CD14-positive monocyte (primary cell): ENCODE measurements around the gene CDCP2. TPM values are rescaled to one million over a fixed set of nuclear protein-coding genes. Genes with fewer than 3 reads are reported as not detected.
"Not testable (repeated sequence)": the region's sequence is repeated elsewhere in the genome, so short reads cannot be mapped to it uniquely, and the experiment has no call there.

Experiments
- DNase-seq, 3 donors: peaks; one replicate each; pipeline ENCODE4 v3.0.0-alpha.2; 2011 to 2022
- H2AFZ ChIP-seq: 2 replicates; pipeline ENCODE4 v1.6.0; 2012; ENCODE audit warnings: mild to moderate bottlenecking, low read depth, low read length, inconsistent platforms; ENCODE audit not compliant: insufficient read depth, poor library complexity, severe bottlenecking
- H3K27ac ChIP-seq, 2 donors: 1 replicate in 1 of 2; 2 replicates in 1 of 2; pipeline ENCODE4 v1.5.1; 2012 to 2013; ENCODE audit warnings: low read length in 2 of 2, control low read depth in 1 of 2, inconsistent platforms in 1 of 2, low read depth in 1 of 2, mild to moderate bottlenecking in 1 of 2
- H3K27me3 ChIP-seq, 2 donors: one replicate each; pipeline versions ENCODE4 v1.6.0 to v1.6.1; 2011 to 2013; ENCODE audit warnings: low read length in 2 of 2; ENCODE audit not compliant: control insufficient read depth in 2 of 2, insufficient read depth in 2 of 2
- H3K36me3 ChIP-seq, 2 donors: replicated peaks in 1 of 2; 1 replicate in 1 of 2; 2 replicates in 1 of 2; pipeline versions ENCODE4 v1.5.1 to v1.6.1; 2012 to 2013; ENCODE audit warnings: low read length in 2 of 2, control low read depth in 1 of 2, inconsistent platforms in 1 of 2, mild to moderate bottlenecking in 1 of 2; ENCODE audit not compliant: insufficient read depth in 2 of 2, control insufficient read depth in 1 of 2
- H3K4me1 ChIP-seq, 2 donors: 1 replicate in 1 of 2; 2 replicates in 1 of 2; pipeline versions ENCODE4 v1.5.1 to v1.6.1; 2012 to 2013; ENCODE audit warnings: low read length in 2 of 2, control low read depth in 1 of 2, inconsistent platforms in 1 of 2, mild to moderate bottlenecking in 1 of 2, moderate library complexity in 1 of 2; ENCODE audit not compliant: insufficient read depth in 2 of 2, control insufficient read depth in 1 of 2
- H3K4me2 ChIP-seq: replicated peaks from 2 replicates; pipeline ENCODE3; 2012; ENCODE audit warnings: low read length, moderate library complexity, mild to moderate bottlenecking; ENCODE audit not compliant: poor library complexity, severe bottlenecking; ENCODE audit errors: extremely low read depth
- H3K4me3 ChIP-seq, 3 experiments: fragments of 200-600 bp in 1 of 3; sonication (generic) in 1 of 3; replicated peaks in 1 of 3; 1 replicate in 2 of 3; 2 replicates in 1 of 3; pipeline ENCODE4 v1.5.1; 2011 to 2013; ENCODE audit warnings: low read length in 3 of 3, mild to moderate bottlenecking in 3 of 3, control low read depth in 2 of 3, low read depth in 2 of 3, inconsistent platforms in 1 of 3, moderate library complexity in 1 of 3
- H3K79me2 ChIP-seq: 2 replicates; pipeline ENCODE4 v1.6.0; 2012; ENCODE audit warnings: mild to moderate bottlenecking, control low read depth, inconsistent platforms, low read length, moderate library complexity; ENCODE audit not compliant: insufficient read depth
- H3K9ac ChIP-seq: 2 replicates; pipeline ENCODE4 v1.6.0; 2017; ENCODE audit warnings: low read length, mild to moderate bottlenecking; ENCODE audit not compliant: insufficient read depth, poor library complexity, severe bottlenecking
- H3K9me3 ChIP-seq, 2 donors: replicated peaks in 1 of 2; 1 replicate in 1 of 2; 2 replicates in 1 of 2; pipeline versions ENCODE4 v1.5.1 to v1.6.1; 2012 to 2013; ENCODE audit warnings: low read length in 2 of 2, control low read depth in 1 of 2; ENCODE audit not compliant: control insufficient read depth in 1 of 2, insufficient read depth in 1 of 2
- H4K20me1 ChIP-seq: 2 replicates; pipeline ENCODE4 v1.6.0; 2012; ENCODE audit warnings: mild to moderate bottlenecking, low read length, control low read depth, moderate library complexity; ENCODE audit not compliant: insufficient read depth
- H3K27ac Mint-ChIP-seq, 7 donors: one replicate each; pipeline ENCODE4 v1.8.0; 2020; ENCODE audit warnings: mild to moderate bottlenecking in 7 of 7, mixed read lengths in 7 of 7, moderate library complexity in 6 of 7, inconsistent platforms in 2 of 7
- H3K27me3 Mint-ChIP-seq, 3 donors: one replicate each; pipeline ENCODE4 v1.8.0; 2021 to 2022; ENCODE audit warnings: low read depth in 3 of 3, mild to moderate bottlenecking in 3 of 3, mixed read lengths in 3 of 3, moderate library complexity in 3 of 3, inconsistent platforms in 1 of 3
- H3K36me3 Mint-ChIP-seq, 2 donors: one replicate each; pipeline ENCODE4 v1.8.0; 2020; ENCODE audit warnings: mixed read lengths in 2 of 2, inconsistent platforms in 1 of 2, mild to moderate bottlenecking in 1 of 2
- H3K4me1 Mint-ChIP-seq: one replicate; pipeline ENCODE4 v1.8.0; 2020; ENCODE audit warnings: mild to moderate bottlenecking, mixed read lengths
- H3K4me3 Mint-ChIP-seq, 2 donors: one replicate each; pipeline ENCODE4 v1.8.0; 2020; ENCODE audit warnings: mild to moderate bottlenecking in 2 of 2, mixed read lengths in 2 of 2, moderate library complexity in 1 of 2
- H3K9me3 Mint-ChIP-seq, 7 donors: one replicate each; pipeline ENCODE4 v1.8.0; 2020 to 2022; ENCODE audit warnings: mixed read lengths in 7 of 7, mild to moderate bottlenecking in 6 of 7, moderate library complexity in 6 of 7, inconsistent platforms in 2 of 7
- CTCF ChIP-seq: fragments of 200-600 bp; IDR thresholded peaks from one replicate; pipeline ENCODE4 v1.8.0; 2022; ENCODE audit warnings: antibody characterized with exemption, mild to moderate bottlenecking
- WGBS: methylation state at CpG from one replicate; pipeline ENCODE4 v1.1.5; 2013; ENCODE audit warnings: missing lambda C conversion rate; ENCODE audit not compliant: insufficient coverage; 5-methylcytosine and 5-hydroxymethylcytosine counted together
- intact Hi-C, 2 donors: fragments of 100-400 bp; cut with micrococcal nuclease; formaldehyde crosslinking; loops; one replicate each; pipeline versions ENCODE4 v1.15.0 to v1.15.1; 2023
- polyA plus RNA-seq, 3 donors: library from polyadenylated mRNA; depleted of rRNA in 1 of 3; unstranded in 2 of 3; stranded (reverse) in 1 of 3; fragments of 300-500 nt in 2 of 3; fragments of >200 nt in 1 of 3; fragmentation: Illumina TruSeq in 2 of 3; gene quantifications; 1 replicate in 2 of 3; 2 replicates in 1 of 3; pipeline ENCODE4 v1.2.3, GENCODE V29; 2012 to 2021

The CDCP2 gene
- polyA plus RNA-seq, 3 donors, result 0.09 TPM; not detected in 2

DNA sequence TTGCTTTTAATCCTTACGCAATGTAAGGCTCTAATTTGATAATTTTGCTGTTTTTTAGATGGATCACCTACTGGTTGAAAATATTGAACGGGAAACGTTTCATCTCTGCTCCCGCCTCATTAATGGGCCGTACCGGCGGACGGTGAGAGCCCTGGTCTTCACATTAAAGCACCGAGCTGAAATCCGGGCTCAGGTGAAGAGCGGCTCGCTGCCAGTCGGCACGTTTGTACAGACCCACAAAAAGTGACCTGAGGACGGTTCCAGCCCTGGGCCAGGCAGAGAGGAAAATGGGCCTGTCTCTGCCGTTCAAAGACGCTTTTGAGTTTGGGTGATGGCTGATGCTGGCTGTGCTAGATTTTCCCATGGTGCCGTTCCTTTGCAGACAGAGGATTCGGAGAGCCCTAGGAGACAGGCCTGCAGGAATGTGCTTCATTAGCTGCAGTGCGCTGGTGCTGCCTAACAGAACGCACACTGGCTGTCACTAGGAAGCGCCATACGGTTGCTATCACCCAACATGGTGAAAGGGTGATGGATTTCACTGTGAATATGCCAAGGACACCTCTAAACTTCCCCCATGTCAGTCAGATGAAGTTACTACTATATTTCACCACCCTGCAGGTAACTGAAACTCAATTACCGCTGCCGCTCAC lies 56.4 kb downstream of the CDCP2 start:
- H3K79me2 ChIP-seq, result no peaks in the 10 kb centered on the region
- Mint-ChIP-seq H3K36me3 (peaks cover 54 to 62% of the 10 kb centered on the region in 2 donors), H3K27ac (peak overlapping the region; percentile 82 to 92 (median 91)), H3K4me1 (peaks cover 37% of the 10 kb centered on the region), H3K9me3 (peaks cover 0 to 5% (median 1%) of the 10 kb centered on the region in 7 donors), H3K4me3 (peak overlapping the region; percentile 65 to 88), H3K27me3 (no peaks in the 10 kb centered on the region)
- peak overlapping the region; percentile 18 to 64 (median 22) for H3K4me3 ChIP-seq
- WGBS, result 24% methylated on average over 20 of the region's 25 CpGs
- intact Hi-C loops, result no loop called here
- H3K27me3 ChIP-seq, result no peaks in the 10 kb centered on the region
- H3K4me1 ChIP-seq, result peaks cover 17 to 28% of the 10 kb centered on the region in 2 donors
- no peaks in the 10 kb centered on the region for H3K9me3 ChIP-seq
- H3K4me2 ChIP-seq, result peak overlapping the region; percentile 70
- H2AFZ ChIP-seq, result peak overlapping the region; percentile 90
- no peaks in the 10 kb centered on the region for H4K20me1 ChIP-seq
- peaks cover 0 to 14% of the 10 kb centered on the region in 2 donors for H3K36me3 ChIP-seq
- peak in 1 of 3 donors; percentile 2 for DNase-seq
- peak overlapping the region; percentile 41 to 83 for H3K27ac ChIP-seq
- peak overlapping the region; percentile 53 for H3K9ac ChIP-seq
- TF ChIP-seq CTCF, result no peak

DNA sequence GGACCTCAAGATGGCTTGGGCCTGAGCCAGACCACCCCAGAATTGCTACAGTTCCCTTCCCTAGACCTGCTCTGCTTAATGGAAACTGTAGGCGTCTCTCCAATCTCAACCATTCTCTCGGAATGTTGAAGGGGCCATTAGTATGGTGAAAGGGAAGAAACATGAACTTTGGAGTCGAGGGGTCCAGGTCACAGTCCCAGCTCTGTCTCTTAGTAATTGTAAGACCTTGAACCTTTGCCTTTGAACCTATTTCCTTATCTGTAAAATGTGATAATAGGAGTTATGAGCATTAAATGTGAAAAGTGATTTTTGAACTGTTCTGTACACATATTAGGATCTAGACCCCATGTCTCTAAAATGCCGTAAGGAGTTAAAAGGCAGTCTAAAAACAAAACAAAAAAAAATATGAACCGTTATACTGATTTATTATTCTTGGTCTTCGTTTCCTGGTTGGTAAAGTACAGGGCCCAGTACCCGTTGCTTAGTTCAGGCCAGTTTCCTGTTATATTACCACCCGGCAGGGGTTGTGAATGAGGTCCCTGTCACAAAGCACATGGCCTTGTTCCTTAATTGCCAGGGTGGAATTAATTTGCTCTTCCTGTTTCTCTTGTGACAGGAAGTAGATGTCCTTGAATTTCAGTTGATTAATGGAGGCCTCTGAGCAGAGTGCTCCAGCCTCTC lies 57.1 kb downstream of the CDCP2 start:
- Histone ChIP-seq H2AFZ (peak overlapping the region; percentile 90), H4K20me1 (no peaks in the 10 kb centered on the region), H3K36me3 (peaks cover under 1 to 14% of the 10 kb centered on the region in 2 donors), H3K9me3 (no peaks in the 10 kb centered on the region), H3K4me3 (peak overlapping the region; percentile 18 to 64 (median 22)), H3K27ac (peak overlapping the region; percentile 41 to 83), H3K27me3 (no peaks in the 10 kb centered on the region), H3K9ac (peak overlapping the region; percentile 53), H3K79me2 (no peaks in the 10 kb centered on the region), H3K4me1 (peaks cover 17 to 28% of the 10 kb centered on the region in 2 donors), H3K4me2 (peak overlapping the region; percentile 70)
- Mint-ChIP-seq H3K4me3 (peak overlapping the region; percentile 65 to 88), H3K9me3 (peaks cover 0 to 5% (median 1%) of the 10 kb centered on the region in 7 donors), H3K27me3 (no peaks in the 10 kb centered on the region), H3K27ac (peak overlapping the region; percentile 82 to 92 (median 91)), H3K4me1 (peaks cover 37% of the 10 kb centered on the region), H3K36me3 (peaks cover 48 to 56% of the 10 kb centered on the region in 2 donors)
- 0% methylated on average over 3 of the region's 8 CpGs for WGBS
- peak; percentile 79 to 90 (median 86) for DNase-seq
- no peak for TF ChIP-seq CTCF
- intact Hi-C loops, result no loop called here

- Histone ChIP-seq H3K36me3 (peaks cover 4 to 19% of the 10 kb centered on the region in 2 donors), H3K4me1 (peaks cover 17 to 28% of the 10 kb centered on the region in 2 donors)
- Mint-ChIP-seq H3K27ac (peak overlapping the region in 3 of 7 donors; percentile 32 to 91 (median 55)), H3K4me1 (peaks cover 37% of the 10 kb centered on the region), H3K36me3 (peaks cover 43 to 51% of the 10 kb centered on the region in 2 donors)
- intact Hi-C loops, H3K4me3 Mint-ChIP-seq, H3K9ac ChIP-seq, H3K27me3 ChIP-seq, H3K4me3 ChIP-seq, H4K20me1 ChIP-seq, H2AFZ ChIP-seq, H3K4me2 ChIP-seq, H3K9me3 Mint-ChIP-seq, H3K79me2 ChIP-seq, DNase-seq, H3K27ac ChIP-seq, H3K9me3 ChIP-seq, H3K27me3 Mint-ChIP-seq: not testable (repeated sequence)
- WGBS, result no CpG with 5 or more reads among the region's 1 CpG
Observed at GRCh38 chr1:54094730-54095105, 58.1 kb downstream of the CDCP2 start.
